Fibroblast of pulmonary artery (primary cell): Measurements from ENCODE around the gene ROCK2.

Experiments used
- DNase-seq: peaks from one replicate; pipeline ENCODE4 v3.0.0-alpha.2; 2010; ENCODE audit warnings: low read depth
- H3K4me3 ChIP-seq: replicated peaks from 2 replicates; pipeline ENCODE4 v1.5.1; 2011; ENCODE audit warnings: low read depth, mild to moderate bottlenecking, control low read depth, low read length, moderate library complexity
- CTCF ChIP-seq: IDR thresholded peaks from 2 replicates; pipeline ENCODE4 v1.5.1; 2011; ENCODE audit warnings: mild to moderate bottlenecking, control low read depth, low read length, inconsistent platforms; ENCODE audit errors: missing control alignments

Gene ROCK2

GRCh38 chr2:11348209-11348749, 3.8 kb upstream of the ROCK2 start:
- DNase-seq = no peak
- TF ChIP-seq CTCF = no peak
- no peak overlapping the region for H3K4me3 ChIP-seq

GRCh38 chr2:11347403-11347959, 3.0 kb upstream of the ROCK2 start:
- TF ChIP-seq CTCF = no peak
- no peak overlapping the region for H3K4me3 ChIP-seq
- no peak for DNase-seq

- no peak overlapping the region for H3K4me3 ChIP-seq
- DNase-seq = no peak
- TF ChIP-seq CTCF = no peak
These were observed 1.6 kb upstream of the ROCK2 start for GRCh38 chr2:11346023-11346482.

- H3K4me3 ChIP-seq = peak overlapping the region; percentile 87
- DNase-seq = peak; percentile 89
- no peak for TF ChIP-seq CTCF
These were observed 681 bp upstream of the ROCK2 start for GRCh38 chr2:11344956-11345677.

DNA sequence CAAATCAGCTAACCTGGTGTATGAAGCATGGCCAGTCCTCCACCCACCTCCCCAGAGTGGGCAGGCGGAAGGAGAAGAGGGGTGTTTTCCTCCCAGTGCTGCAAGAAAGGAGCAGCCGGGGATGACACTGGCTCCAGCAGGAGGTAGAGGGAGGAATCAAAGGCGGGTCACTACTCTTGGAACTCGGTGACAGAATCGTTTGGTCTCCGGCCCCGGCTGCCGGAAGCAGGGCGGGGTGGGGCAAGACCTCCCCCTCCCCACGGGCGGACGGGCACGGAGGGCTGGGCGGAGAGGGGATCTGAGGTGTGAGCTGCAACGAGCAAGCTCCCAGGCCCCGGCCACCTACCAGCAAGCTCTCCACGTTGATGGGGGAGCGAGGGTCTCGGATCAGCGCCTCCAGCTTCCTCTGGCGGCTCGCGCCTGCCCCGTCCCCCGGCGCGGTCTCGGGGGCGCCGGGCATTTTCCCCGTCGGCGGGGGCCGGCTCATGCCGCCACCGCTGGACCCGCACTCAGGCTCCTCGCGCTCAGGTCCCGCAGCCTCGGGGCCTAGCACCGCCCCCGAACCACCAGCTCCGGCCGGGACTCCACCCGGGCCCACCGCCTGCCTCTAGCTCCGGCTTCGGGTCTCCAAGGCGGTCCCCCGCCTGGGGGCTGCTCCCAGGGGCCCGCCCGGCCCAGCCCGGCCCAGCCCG, 640 bp downstream of the ROCK2 start:
- peak overlapping the region; percentile 87 for H3K4me3 ChIP-seq
- TF ChIP-seq CTCF = no peak
- DNase-seq = no peak

DNA sequence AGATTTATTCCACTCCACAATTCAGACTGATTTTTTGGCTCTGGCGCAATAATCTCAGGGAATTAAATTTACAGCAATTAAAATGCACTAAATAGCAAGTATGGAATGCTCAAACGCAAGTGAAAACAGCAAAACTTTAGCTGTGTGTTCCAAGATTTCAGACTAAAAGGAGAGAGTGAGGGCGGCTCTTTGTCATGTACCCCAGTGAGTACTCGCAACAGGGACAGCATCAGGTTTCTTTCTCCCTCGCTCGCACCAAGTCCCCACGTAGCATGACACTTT, 1.1 kb downstream of the ROCK2 start:
- peak overlapping the region; percentile 87 for H3K4me3 ChIP-seq
- no peak for DNase-seq
- no peak for TF ChIP-seq CTCF
